HepG2 (cell line): ENCODE measurements around the gene LGALS1. TPM values are rescaled to one million over a fixed set of nuclear protein-coding genes. Genes with fewer than 3 reads are reported as not detected.

ENCODE experiments used
- ADNP ChIP-seq: sonication (generic); formaldehyde crosslinking; IDR thresholded peaks from 2 replicates; pipeline ENCODE4 v1.4.0; 2020; ENCODE audit warnings: missing genetic modification reagents
- BCL6 ChIP-seq: IDR thresholded peaks from 2 replicates; pipeline ENCODE4 v1.6.1; 2016; ENCODE audit warnings: missing genetic modification reagents, missing compliant biosample characterization
- CBX5 ChIP-seq: sonication (generic); formaldehyde crosslinking; IDR thresholded peaks from 2 replicates; pipeline ENCODE4 v1.4.0; 2020; ENCODE audit warnings: missing genetic modification reagents, borderline replicate concordance
- DR1 ChIP-seq: sonication (generic); formaldehyde crosslinking; IDR thresholded peaks from 2 replicates; pipeline ENCODE4 v1.8.0; 2021; ENCODE audit warnings: mild to moderate bottlenecking, missing genetic modification reagents, inconsistent platforms
- FOXJ3 ChIP-seq: sonication (generic); formaldehyde crosslinking; IDR thresholded peaks from 2 replicates; pipeline ENCODE4 v1.4.0; 2020; ENCODE audit warnings: missing genetic modification reagents, mild to moderate bottlenecking, borderline replicate concordance
- HES4 ChIP-seq: sonication (generic); formaldehyde crosslinking; IDR thresholded peaks from 2 replicates; pipeline ENCODE4 v1.9.0; 2021; ENCODE audit warnings: mild to moderate bottlenecking, missing genetic modification reagents, borderline replicate concordance
- HIVEP1 ChIP-seq: sonication (generic); formaldehyde crosslinking; IDR thresholded peaks from 2 replicates; pipeline ENCODE4 v1.4.0; 2020; ENCODE audit warnings: mild to moderate bottlenecking, missing genetic modification reagents
- MAFK ChIP-seq, 2 experiments: IDR thresholded peaks in 1 of 2; conservative IDR thresholded peaks in 1 of 2; 2 replicates each; pipeline ENCODE4 v1.6.1; 2011; ENCODE audit warnings: improper control_type of control experiment in 2 of 2, low read length in 2 of 2
- MIER2 ChIP-seq: IDR thresholded peaks from 2 replicates; pipeline ENCODE4 v1.6.1; 2016; ENCODE audit warnings: missing biosample characterization, missing genetic modification reagents
- NCOA5 ChIP-seq: sonication (generic); formaldehyde crosslinking; IDR thresholded peaks from 2 replicates; pipeline ENCODE4 v1.4.0; 2020; ENCODE audit warnings: missing genetic modification reagents
- POLR2A ChIP-seq, 2 experiments: IDR thresholded peaks; 2 replicates each; pipeline ENCODE4 v1.6.1; 2011; ENCODE audit warnings: low read depth in 2 of 2, low read length in 2 of 2, mild to moderate bottlenecking in 1 of 2, moderate library complexity in 1 of 2; ENCODE audit not compliant: insufficient read depth in 1 of 2
- PREB ChIP-seq: sonication (generic); formaldehyde crosslinking; IDR thresholded peaks from 2 replicates; pipeline ENCODE4 v1.4.0; 2020; ENCODE audit warnings: missing genetic modification reagents
- RXRB ChIP-seq: IDR thresholded peaks from 2 replicates; pipeline ENCODE4 v1.6.1; 2016; ENCODE audit warnings: borderline replicate concordance, missing genetic modification reagents, missing compliant biosample characterization
- SOX6 ChIP-seq, 2 experiments: fragments of 450-650 bp in 1 of 2; sonication (generic) in 1 of 2; formaldehyde crosslinking in 1 of 2; IDR thresholded peaks; 2 replicates each; pipeline versions ENCODE4 v1.4.0 to v1.6.1; 2017 to 2020; ENCODE audit warnings: antibody characterized with exemption in 1 of 2, mild to moderate bottlenecking in 1 of 2, missing genetic modification reagents in 1 of 2
- TFDP1 ChIP-seq: IDR thresholded peaks from 2 replicates; pipeline ENCODE4 v1.6.1; 2016; ENCODE audit warnings: missing compliant biosample characterization, missing genetic modification reagents, borderline replicate concordance
- TFDP2 ChIP-seq: sonication (generic); formaldehyde crosslinking; IDR thresholded peaks from 2 replicates; pipeline ENCODE4 v1.4.0; 2020; ENCODE audit warnings: missing genetic modification reagents
- ZFP1 ChIP-seq: IDR thresholded peaks from 2 replicates; pipeline ENCODE4 v1.6.1; 2016
- ZNF230 ChIP-seq: sonication (generic); formaldehyde crosslinking; IDR thresholded peaks from 2 replicates; pipeline ENCODE4 v1.4.0; 2020; ENCODE audit warnings: mild to moderate bottlenecking, missing genetic modification reagents
- ZNF276 ChIP-seq: sonication (generic); formaldehyde crosslinking; IDR thresholded peaks from 2 replicates; pipeline ENCODE4 v1.4.0; 2020; ENCODE audit warnings: mild to moderate bottlenecking, low read depth, missing genetic modification reagents
- ZNF431 ChIP-seq: sonication (generic); formaldehyde crosslinking; IDR thresholded peaks from 2 replicates; pipeline ENCODE4 v1.9.0; 2022; ENCODE audit warnings: missing genetic modification reagents, low read depth, mild to moderate bottlenecking, borderline replicate concordance
- ZNF674 ChIP-seq: sonication (generic); formaldehyde crosslinking; IDR thresholded peaks from 2 replicates; pipeline ENCODE4 v1.5.0; 2020; ENCODE audit warnings: low read depth, mild to moderate bottlenecking, missing genetic modification reagents
- ZXDC ChIP-seq: sonication (generic); formaldehyde crosslinking; IDR thresholded peaks from 2 replicates; pipeline ENCODE4 v1.5.0; 2020; ENCODE audit warnings: mild to moderate bottlenecking, missing genetic modification reagents
- polyA plus RNA-seq, 8 experiments: library from polyadenylated mRNA; depleted of rRNA in 3 of 8; stranded (reverse) in 7 of 8; unstranded in 1 of 8; fragments of >200 nt; fragmentation: Illumina TruSeq in 4 of 8; extraction: Trizol in 4 of 8; gene quantifications; 2 replicates each; pipeline versions ENCODE4 v1.2.1 to v1.2.3, GENCODE V29; 2011 to 2016; ENCODE audit warnings: low read depth in 4 of 8, missing spikeins in 1 of 8, mixed read lengths in 1 of 8; ENCODE audit not compliant: insufficient read depth in 1 of 8
- total RNA-seq, 5 experiments: library from RNA; depleted of rRNA; stranded (reverse); fragments of >200 nt; fragmentation: Illumina TruSeq; extraction: Trizol; gene quantifications; 2 replicates each; pipeline ENCODE4 v1.2.3, GENCODE V29; 2016; ENCODE audit warnings: low read depth in 1 of 5

The LGALS1 gene
- total and polyA plus RNA-seq, 2 of the 13 experiments (the other 11 are each of a cell fraction or from before 2014, with no cell fraction given): 103 to 858 TPM

GRCh38 chr22:37633625-37634416, 41.6 kb upstream of the LGALS1 start (continued):
- TF ChIP-seq ZNF674 (CRISPR knock-in tag) (no peak), NCOA5 (CRISPR knock-in tag) (no peak), MAFK (conservative IDR thresholded peaks at IDR 0.05 in 1 of 2, IDR thresholded peaks at IDR 0.05 in 1 of 2; ENCODE audit: low read length in 2 of 2) (peak; percentile 6 to 21; a peak in 1 of 4 replicates), ZFP1 (no peak), ZXDC (CRISPR knock-in tag) (no peak), ADNP (no peak), TFDP1 (no peak; the same call in 1 of the 2 replicates), HES4 (CRISPR knock-in tag) (peak; percentile 24; the same call in 1 of the 2 replicates), FOXJ3 (no peak), HIVEP1 (peak; percentile 60; the same call in 1 of the 2 replicates), BCL6 (no peak; the same call in 1 of the 2 replicates), PREB (no peak), TFDP2 (CRISPR knock-in tag) (no peak), POLR2A (IDR thresholded peaks at IDR 0.05; ENCODE audit: insufficient read depth in 1 of 2, low read depth in 2 of 2, low read length in 2 of 2) (peak; percentile 51 to 76), SOX6 (IDR thresholded peaks at IDR 0.05) (no peak), SOX6 (CRISPR knock-in tag; IDR thresholded peaks at IDR 0.05) (peak; percentile 64), ZNF431 (CRISPR knock-in tag) (no peak), DR1 (CRISPR knock-in tag) (0 out of 2 replicates have a peak, but pooled peaks have one; percentile 47), MIER2 (no peak; the same call in 1 of the 2 replicates), RXRB (CRISPR knock-in tag) (peak; percentile 30), ZNF276 (no peak), ZNF230 (CRISPR knock-in tag) (peak; percentile 33; the same call in 1 of the 2 replicates), CBX5 (CRISPR knock-in tag) (no peak; the same call in 1 of the 2 replicates)
